ENCODE data around the gene CSPG4. TPM values are rescaled to one million over a fixed set of nuclear protein-coding genes. Genes with fewer than 3 reads are reported as not detected.

CSPG4 gene
- total and polyA plus RNA-seq, 2 of the 13 experiments (the other 11 are each of a cell fraction or from before 2014, with no cell fraction given) = 0.01 to 0.04 TPM

DNA sequence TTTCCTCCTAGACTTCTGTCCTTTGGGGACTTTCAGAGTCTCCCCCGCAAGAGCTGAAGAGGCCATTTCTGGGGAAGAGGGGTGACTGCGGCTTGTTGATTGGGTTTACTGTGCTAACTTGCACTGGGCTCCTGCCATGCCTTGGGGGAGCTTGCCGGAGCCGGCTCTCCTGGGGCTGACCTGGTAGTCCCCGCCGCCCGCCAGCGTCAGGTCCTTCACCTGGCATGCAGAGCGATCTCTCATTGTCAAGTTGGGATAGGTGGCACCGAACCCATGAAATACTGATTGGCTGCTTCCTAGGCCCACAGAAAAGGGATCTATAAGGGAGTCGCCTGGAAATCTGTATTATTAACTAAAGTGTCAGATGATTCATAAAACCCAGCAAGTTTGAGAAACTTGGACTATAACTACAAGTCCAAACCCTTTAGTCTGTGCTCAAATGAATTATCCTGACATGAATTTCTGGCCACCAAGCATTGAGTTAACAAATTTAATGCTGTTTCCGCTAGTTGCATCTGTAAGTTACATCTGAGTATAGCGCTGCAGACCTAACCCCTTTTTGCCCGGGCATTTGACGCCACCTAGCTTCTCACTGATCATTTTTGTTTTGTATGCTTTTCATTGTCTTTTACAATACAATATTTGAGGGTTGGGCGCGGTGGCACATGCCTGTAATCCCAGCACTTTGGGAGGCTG is 72.0 kb downstream of the CSPG4 start (continued):
- TF ChIP-seq ZNF713 (CRISPR knock-in tag; IDR thresholded peaks at IDR 0.05) (no peak), SRSF1 (optimal IDR thresholded peaks at IDR 0.05; ENCODE audit: low read depth, low read length) (no peak), HDAC2 (CRISPR knock-in tag; IDR thresholded peaks at IDR 0.05) (no peak), ZNF761 (CRISPR knock-in tag; conservative IDR thresholded peaks at IDR 0.05) (no peak), ZIK1 (CRISPR knock-in tag; IDR thresholded peaks at IDR 0.05; ENCODE audit: borderline replicate concordance, low read depth) (no peak), NRL (CRISPR knock-in tag; IDR thresholded peaks at IDR 0.05; ENCODE audit: borderline replicate concordance) (no peak), PRMT3 (CRISPR knock-in tag; IDR thresholded peaks at IDR 0.05; ENCODE audit: borderline replicate concordance, low read depth) (no peak), ZNF17 (CRISPR knock-in tag; IDR thresholded peaks at IDR 0.05) (no peak), RXRB (CRISPR knock-in tag; IDR thresholded peaks at IDR 0.05; ENCODE audit: borderline replicate concordance) (no peak), MTF2 (CRISPR knock-in tag; IDR thresholded peaks at IDR 0.05; ENCODE audit: borderline replicate concordance) (no peak), NCOA2 (CRISPR knock-in tag; IDR thresholded peaks at IDR 0.05) (no peak), XBP1 (CRISPR knock-in tag; IDR thresholded peaks at IDR 0.05) (no peak), KDM3A (CRISPR knock-in tag; IDR thresholded peaks at IDR 0.05; ENCODE audit: low read depth) (no peak), CEBPG (CRISPR knock-in tag; IDR thresholded peaks at IDR 0.05) (no peak), ZNF569 (CRISPR knock-in tag; IDR thresholded peaks at IDR 0.05; ENCODE audit: borderline replicate concordance) (no peak), ATF7-NPFF (CRISPR knock-in tag; IDR thresholded peaks at IDR 0.05; ENCODE audit: low read depth) (no peak), XRCC5 (optimal IDR thresholded peaks at IDR 0.05; ENCODE audit: low read length) (no peak)
- TF ChIP-seq, protein P1, sequence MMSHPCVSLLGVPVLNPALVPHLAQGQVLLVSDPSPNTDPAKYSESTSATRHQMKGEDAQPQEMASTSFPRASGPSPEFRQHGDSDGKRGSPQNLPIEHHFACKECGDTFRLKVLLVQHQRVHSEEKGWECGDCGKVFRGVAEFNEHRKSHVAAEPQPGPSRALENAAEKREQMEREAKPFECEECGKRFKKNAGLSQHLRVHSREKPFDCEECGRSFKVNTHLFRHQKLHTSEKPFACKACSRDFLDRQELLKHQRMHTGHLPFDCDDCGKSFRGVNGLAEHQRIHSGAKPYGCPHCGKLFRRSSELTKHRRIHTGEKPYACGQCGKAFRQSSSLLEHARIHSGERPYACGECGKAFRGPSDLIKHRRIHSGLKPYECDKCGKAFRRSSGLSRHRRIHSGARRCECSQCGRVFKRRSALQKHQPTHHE (CRISPR knock-in tag; IDR thresholded peaks at IDR 0.05; ENCODE audit: borderline replicate concordance) = no peak
- TF ChIP-seq, protein P2, sequence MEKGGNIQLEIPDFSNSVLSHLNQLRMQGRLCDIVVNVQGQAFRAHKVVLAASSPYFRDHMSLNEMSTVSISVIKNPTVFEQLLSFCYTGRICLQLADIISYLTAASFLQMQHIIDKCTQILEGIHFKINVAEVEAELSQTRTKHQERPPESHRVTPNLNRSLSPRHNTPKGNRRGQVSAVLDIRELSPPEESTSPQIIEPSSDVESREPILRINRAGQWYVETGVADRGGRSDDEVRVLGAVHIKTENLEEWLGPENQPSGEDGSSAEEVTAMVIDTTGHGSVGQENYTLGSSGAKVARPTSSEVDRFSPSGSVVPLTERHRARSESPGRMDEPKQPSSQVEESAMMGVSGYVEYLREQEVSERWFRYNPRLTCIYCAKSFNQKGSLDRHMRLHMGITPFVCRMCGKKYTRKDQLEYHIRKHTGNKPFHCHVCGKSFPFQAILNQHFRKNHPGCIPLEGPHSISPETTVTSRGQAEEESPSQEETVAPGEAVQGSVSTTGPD (CRISPR knock-in tag; IDR thresholded peaks at IDR 0.05) = no peak
- TF ChIP-seq, protein P3, sequence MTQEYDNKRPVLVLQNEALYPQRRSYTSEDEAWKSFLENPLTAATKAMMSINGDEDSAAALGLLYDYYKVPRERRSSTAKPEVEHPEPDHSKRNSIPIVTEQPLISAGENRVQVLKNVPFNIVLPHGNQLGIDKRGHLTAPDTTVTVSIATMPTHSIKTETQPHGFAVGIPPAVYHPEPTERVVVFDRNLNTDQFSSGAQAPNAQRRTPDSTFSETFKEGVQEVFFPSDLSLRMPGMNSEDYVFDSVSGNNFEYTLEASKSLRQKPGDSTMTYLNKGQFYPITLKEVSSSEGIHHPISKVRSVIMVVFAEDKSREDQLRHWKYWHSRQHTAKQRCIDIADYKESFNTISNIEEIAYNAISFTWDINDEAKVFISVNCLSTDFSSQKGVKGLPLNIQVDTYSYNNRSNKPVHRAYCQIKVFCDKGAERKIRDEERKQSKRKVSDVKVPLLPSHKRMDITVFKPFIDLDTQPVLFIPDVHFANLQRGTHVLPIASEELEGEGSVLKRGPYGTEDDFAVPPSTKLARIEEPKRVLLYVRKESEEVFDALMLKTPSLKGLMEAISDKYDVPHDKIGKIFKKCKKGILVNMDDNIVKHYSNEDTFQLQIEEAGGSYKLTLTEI (CRISPR knock-in tag; conservative IDR thresholded peaks at IDR 0.05) = no peak
- TF ChIP-seq, protein P4, sequence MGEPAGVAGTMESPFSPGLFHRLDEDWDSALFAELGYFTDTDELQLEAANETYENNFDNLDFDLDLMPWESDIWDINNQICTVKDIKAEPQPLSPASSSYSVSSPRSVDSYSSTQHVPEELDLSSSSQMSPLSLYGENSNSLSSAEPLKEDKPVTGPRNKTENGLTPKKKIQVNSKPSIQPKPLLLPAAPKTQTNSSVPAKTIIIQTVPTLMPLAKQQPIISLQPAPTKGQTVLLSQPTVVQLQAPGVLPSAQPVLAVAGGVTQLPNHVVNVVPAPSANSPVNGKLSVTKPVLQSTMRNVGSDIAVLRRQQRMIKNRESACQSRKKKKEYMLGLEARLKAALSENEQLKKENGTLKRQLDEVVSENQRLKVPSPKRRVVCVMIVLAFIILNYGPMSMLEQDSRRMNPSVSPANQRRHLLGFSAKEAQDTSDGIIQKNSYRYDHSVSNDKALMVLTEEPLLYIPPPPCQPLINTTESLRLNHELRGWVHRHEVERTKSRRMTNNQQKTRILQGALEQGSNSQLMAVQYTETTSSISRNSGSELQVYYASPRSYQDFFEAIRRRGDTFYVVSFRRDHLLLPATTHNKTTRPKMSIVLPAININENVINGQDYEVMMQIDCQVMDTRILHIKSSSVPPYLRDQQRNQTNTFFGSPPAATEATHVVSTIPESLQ (CRISPR knock-in tag; conservative IDR thresholded peaks at IDR 0.05) = no peak
- TF ChIP-seq, protein P5, sequence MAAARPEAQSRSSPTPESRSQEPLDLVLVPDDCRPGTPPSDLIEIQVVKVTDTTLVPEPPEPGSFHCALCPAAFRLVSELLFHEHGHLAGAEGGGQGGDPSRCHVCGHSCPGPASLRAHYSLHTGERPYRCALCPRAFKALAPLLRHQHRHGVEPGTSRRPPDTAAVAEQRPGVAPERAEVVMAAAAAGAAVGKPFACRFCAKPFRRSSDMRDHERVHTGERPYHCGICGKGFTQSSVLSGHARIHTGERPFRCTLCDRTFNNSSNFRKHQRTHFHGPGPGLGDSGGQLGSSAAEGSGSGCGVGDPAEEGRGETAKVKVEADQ (CRISPR knock-in tag; IDR thresholded peaks at IDR 0.05; ENCODE audit: borderline replicate concordance) = no peak

All from HepG2 (cell line).